ENCODE data around the gene SLC7A8. TPM values are rescaled to one million over a fixed set of nuclear protein-coding genes. Genes with fewer than 3 reads are reported as not detected.

SLC7A8 gene
- total RNA-seq, 1 donor from 2014 or later = 2.3 TPM

GRCh38 chr14:23145794-23146350 lies 37.6 kb downstream of the SLC7A8 start:
- Histone ChIP-seq H3K27me3 (ENCODE audit: control insufficient read depth, insufficient read depth, low read length) (no peaks in the 10 kb centered on the region), H3K36me3 (ENCODE audit: control insufficient read depth, insufficient read depth, low read length) (no peaks in the 10 kb centered on the region), H3K4me3 (ENCODE audit: low read depth, low read length) (no peak overlapping the region)
- no peak for DNase-seq (ENCODE audit: low read depth)
- no peak for TF ChIP-seq CTCF (IDR thresholded peaks at IDR 0.05; ENCODE audit: insufficient read depth, low read length, poor library complexity, severe bottlenecking)

DNA sequence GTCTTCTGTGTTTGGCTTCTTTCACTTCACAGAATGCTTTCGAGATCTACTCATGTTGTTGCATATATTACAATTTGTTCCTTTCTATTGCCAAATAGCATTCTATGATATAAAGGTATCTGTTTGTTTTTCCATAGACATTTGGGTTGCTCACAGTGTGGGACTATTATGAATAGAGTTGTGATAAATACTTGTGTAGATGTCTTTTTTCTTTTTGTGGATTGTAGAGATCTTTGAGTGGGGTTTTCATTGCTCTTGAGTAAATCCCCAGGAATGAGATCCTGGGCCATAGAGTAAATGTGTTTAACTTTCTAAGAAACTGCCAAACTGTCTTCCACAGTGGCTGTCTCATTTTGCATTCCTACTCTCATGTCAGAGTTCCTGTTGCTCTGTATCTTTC lies 39.5 kb downstream of the SLC7A8 start:
- DNase-seq (ENCODE audit: low read depth) = no peak
- no peak overlapping the region for H3K4me3 ChIP-seq (ENCODE audit: low read depth, low read length)
- no peaks in the 10 kb centered on the region for H3K36me3 ChIP-seq (ENCODE audit: control insufficient read depth, insufficient read depth, low read length)
- no peak for TF ChIP-seq CTCF (IDR thresholded peaks at IDR 0.05; ENCODE audit: insufficient read depth, low read length, poor library complexity, severe bottlenecking)
- no peaks in the 10 kb centered on the region for H3K27me3 ChIP-seq (ENCODE audit: control insufficient read depth, insufficient read depth, low read length)

GRCh38 chr14:23142826-23143225 lies 40.6 kb downstream of the SLC7A8 start:
- no peak for TF ChIP-seq CTCF (IDR thresholded peaks at IDR 0.05; ENCODE audit: insufficient read depth, low read length, poor library complexity, severe bottlenecking)

DNA sequence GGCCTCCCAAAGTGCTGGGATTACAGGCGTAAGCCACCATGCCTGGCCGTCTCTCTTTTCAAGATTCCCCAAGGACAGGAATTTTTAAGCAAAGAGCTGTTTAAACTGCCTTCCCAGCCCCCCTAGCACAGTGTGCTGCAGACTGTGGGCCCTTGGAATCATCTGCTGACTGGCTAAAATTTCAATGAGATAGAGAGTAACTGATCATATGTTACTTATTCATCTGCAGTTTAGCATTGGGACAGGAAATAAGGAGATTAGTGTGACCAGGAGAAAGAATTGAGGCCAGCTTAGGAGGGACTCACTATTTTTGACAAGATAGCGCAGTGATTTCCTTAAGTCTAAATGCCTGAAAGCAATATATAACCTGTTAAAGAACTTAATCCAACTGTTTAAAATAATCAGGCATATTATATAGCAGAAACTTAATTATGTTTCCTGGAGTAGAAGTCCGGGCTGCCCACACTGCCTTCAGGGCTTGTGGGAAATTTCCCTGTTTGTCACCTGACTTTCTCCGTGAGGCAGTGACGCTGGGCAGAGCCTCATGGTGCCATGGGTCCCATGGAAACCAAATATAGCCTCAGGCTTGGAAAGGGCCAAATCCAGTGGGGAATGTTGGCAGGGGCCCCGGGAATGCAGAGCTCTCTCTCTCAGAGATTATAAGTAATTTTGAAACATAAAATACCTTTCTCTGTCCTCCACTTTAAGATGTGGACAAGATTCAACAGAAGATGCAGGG lies 41.6 kb downstream of the SLC7A8 start:
- TF ChIP-seq CTCF (IDR thresholded peaks at IDR 0.05; ENCODE audit: insufficient read depth, low read length, poor library complexity, severe bottlenecking) = no peak
- no peak overlapping the region for H3K4me3 ChIP-seq (ENCODE audit: low read depth, low read length)
- H3K27me3 ChIP-seq (ENCODE audit: control insufficient read depth, insufficient read depth, low read length) = no peaks in the 10 kb centered on the region
- no peak for DNase-seq (ENCODE audit: low read depth)
- H3K36me3 ChIP-seq (ENCODE audit: control insufficient read depth, insufficient read depth, low read length) = no peaks in the 10 kb centered on the region

More at GRCh38 chr14:23142826-23143225, 40.6 kb downstream of the SLC7A8 start:
- no peaks in the 10 kb centered on the region for H3K36me3 ChIP-seq (ENCODE audit: control insufficient read depth, insufficient read depth, low read length)
- no peak for DNase-seq (ENCODE audit: low read depth)
- no peak overlapping the region for H3K4me3 ChIP-seq (ENCODE audit: low read depth, low read length)
- no peaks in the 10 kb centered on the region for H3K27me3 ChIP-seq (ENCODE audit: control insufficient read depth, insufficient read depth, low read length)

DNA sequence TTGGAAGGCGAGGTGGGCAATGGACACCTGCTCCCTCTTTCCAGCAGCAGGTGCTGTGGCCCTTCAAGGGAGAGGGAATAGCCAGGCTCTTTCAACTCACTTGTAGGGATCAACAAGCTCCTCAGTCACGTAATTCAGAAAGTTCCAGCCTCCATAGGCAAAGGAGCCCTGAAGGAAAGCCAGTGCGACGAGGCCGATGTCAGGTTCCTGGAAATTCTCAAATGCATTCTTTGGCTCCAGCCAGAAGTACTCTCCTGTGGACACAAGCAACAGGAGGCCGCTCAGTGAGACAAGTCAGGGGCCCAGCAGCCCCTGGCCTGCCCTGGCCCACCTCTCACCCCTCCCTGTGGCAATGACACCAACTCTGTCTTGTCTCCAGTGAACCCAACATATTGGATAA lies 43.1 kb downstream of the SLC7A8 start:
- Histone ChIP-seq H3K4me3 (ENCODE audit: low read depth, low read length) (no peak overlapping the region), H3K27me3 (ENCODE audit: control insufficient read depth, insufficient read depth, low read length) (no peaks in the 10 kb centered on the region), H3K36me3 (ENCODE audit: control insufficient read depth, insufficient read depth, low read length) (no peaks in the 10 kb centered on the region)
- TF ChIP-seq CTCF (IDR thresholded peaks at IDR 0.05; ENCODE audit: insufficient read depth, low read length, poor library complexity, severe bottlenecking) = no peak
- DNase-seq (ENCODE audit: low read depth) = no peak

DNA sequence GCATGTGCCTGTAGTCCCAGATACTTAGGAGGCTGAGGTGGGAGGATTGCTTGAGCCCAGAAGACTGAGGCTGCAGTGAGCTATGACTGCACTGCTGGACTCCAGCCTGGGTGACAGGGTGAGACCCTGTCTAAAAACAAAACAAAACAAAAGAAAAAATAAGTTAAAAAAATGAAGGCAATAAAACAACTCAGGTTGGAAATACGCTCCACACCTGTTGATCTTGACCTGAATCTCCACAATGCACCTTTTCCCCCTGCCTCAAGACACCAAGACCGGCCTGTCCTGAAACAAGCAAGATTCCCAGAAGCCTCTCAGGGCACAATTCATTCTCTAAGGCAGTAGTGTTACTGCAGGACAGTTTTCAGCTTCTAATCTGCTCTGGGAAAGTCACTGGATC lies 43.6 kb downstream of the SLC7A8 start:
- no peak for TF ChIP-seq CTCF (IDR thresholded peaks at IDR 0.05; ENCODE audit: insufficient read depth, low read length, poor library complexity, severe bottlenecking)
- H3K27me3 ChIP-seq (ENCODE audit: control insufficient read depth, insufficient read depth, low read length) = no peaks in the 10 kb centered on the region
- no peaks in the 10 kb centered on the region for H3K36me3 ChIP-seq (ENCODE audit: control insufficient read depth, insufficient read depth, low read length)
- H3K4me3 ChIP-seq (ENCODE audit: low read depth, low read length) = no peak overlapping the region
- no peak for DNase-seq (ENCODE audit: low read depth)

All from kidney epithelial cell (primary cell).